Measurements from ENCODE around the gene PPP6R2.

The PPP6R2 gene

DNA sequence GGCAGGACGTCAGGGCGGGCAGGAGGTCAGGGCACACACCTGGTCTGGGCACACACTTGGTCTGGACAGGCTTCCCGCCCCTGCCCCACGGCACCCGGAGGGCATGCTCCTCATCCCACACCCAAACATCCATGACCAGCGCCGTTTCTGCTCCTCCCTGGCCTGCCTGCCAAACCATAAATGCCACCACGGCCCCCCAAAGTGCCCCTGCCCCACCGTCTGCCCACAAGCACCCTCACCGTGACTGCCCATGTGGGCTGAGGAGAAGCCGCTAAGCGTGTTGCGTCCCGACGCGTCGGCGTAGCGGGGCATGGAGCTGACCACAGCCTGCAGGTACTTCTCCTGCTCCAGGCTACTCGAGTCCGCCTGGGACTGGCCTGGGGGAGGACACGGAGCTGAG is 115.9 kb downstream of the PPP6R2 start:
- no peak for DNase-seq (ENCODE audit: low read depth)
- no peak for TF ChIP-seq MYC (IDR thresholded peaks at IDR 0.05; ENCODE audit: low read depth, low read length)
- TF ChIP-seq, protein P1, sequence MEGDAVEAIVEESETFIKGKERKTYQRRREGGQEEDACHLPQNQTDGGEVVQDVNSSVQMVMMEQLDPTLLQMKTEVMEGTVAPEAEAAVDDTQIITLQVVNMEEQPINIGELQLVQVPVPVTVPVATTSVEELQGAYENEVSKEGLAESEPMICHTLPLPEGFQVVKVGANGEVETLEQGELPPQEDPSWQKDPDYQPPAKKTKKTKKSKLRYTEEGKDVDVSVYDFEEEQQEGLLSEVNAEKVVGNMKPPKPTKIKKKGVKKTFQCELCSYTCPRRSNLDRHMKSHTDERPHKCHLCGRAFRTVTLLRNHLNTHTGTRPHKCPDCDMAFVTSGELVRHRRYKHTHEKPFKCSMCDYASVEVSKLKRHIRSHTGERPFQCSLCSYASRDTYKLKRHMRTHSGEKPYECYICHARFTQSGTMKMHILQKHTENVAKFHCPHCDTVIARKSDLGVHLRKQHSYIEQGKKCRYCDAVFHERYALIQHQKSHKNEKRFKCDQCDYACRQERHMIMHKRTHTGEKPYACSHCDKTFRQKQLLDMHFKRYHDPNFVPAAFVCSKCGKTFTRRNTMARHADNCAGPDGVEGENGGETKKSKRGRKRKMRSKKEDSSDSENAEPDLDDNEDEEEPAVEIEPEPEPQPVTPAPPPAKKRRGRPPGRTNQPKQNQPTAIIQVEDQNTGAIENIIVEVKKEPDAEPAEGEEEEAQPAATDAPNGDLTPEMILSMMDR (IDR thresholded peaks at IDR 0.05; ENCODE audit: low read depth, low read length) = no peak
- TF ChIP-seq POLR2A (IDR thresholded peaks at IDR 0.05; ENCODE audit: extremely low read depth, insufficient read length) = no peak
- TF ChIP-seq, protein P2, sequence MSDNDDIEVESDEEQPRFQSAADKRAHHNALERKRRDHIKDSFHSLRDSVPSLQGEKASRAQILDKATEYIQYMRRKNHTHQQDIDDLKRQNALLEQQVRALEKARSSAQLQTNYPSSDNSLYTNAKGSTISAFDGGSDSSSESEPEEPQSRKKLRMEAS (IDR thresholded peaks at IDR 0.05; ENCODE audit: low read depth, low read length) = no peak

DNA sequence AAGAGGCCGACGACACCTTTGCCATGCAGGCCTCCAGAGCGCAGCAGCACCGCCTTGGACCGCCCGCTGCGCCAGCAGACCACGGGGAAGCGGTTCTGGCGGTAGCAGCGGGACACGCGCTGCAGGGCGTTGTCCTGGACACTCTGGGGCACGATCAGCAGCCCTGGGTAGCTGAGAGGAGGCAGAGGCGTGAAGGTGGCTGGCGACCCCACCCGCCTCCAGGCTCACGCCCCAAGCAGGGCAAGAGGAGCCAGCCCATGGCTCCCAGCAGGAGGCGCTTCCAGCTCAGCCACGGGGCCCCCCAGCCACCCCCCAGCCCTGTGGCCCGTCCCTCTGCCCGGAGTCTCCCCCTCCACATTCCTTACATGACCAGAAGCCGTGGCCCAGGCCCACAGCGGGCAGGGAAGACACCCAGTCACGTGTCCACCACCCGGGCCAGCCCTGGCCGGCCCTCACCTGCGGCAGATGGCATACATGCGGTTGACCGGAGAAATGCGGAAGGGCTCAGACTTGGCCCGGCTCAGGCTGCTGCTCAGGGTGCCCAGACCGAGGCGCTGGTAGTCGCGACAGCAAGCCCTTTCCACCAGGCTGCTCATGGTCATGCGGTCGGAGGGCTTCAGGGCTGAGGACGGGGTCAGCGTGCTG is 116.5 kb downstream of the PPP6R2 start:
- H3K4me3 ChIP-seq (ENCODE audit: low read depth, low read length) = no peak overlapping the region
- no peak for DNase-seq (ENCODE audit: low read depth)
- TF ChIP-seq, protein P1 (IDR thresholded peaks at IDR 0.05; ENCODE audit: low read depth, low read length) = no peak
- TF ChIP-seq POLR2A (IDR thresholded peaks at IDR 0.05; ENCODE audit: extremely low read depth, insufficient read length) = no peak
- TF ChIP-seq, protein P2 (IDR thresholded peaks at IDR 0.05; ENCODE audit: low read depth, low read length) = no peak
- no peak for TF ChIP-seq MYC (IDR thresholded peaks at IDR 0.05; ENCODE audit: low read depth, low read length)

More for the DNA sequence above, 115.9 kb downstream of the PPP6R2 start:
- H3K4me3 ChIP-seq (ENCODE audit: low read depth, low read length) = no peak overlapping the region

DNA sequence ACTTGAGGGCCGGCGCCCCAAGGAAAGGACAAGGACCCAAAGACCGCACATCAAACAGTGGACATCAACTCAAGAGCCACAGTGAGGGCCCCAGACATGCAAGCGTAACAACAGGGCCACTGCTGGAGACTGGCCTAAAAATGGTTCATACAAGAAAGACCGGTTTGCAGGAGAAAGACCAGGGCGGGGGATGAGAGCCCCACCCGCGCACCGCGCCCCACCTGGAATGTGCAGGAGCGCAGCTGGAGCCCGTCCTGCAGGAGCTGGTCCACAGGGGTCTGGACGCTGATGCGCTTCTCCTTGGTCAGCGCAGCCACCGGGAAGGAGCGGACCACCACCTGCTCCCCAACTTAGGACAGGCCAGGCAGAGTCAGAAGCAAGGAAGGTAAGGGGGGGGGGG is 117.8 kb downstream of the PPP6R2 start:
- TF ChIP-seq, protein P2 (IDR thresholded peaks at IDR 0.05; ENCODE audit: low read depth, low read length) = no peak
- TF ChIP-seq MYC (IDR thresholded peaks at IDR 0.05; ENCODE audit: low read depth, low read length) = no peak
- TF ChIP-seq, protein P1 (IDR thresholded peaks at IDR 0.05; ENCODE audit: low read depth, low read length) = no peak
- no peak for TF ChIP-seq POLR2A (IDR thresholded peaks at IDR 0.05; ENCODE audit: extremely low read depth, insufficient read length)
- no peak overlapping the region for H3K4me3 ChIP-seq (ENCODE audit: low read depth, low read length)
- DNase-seq (ENCODE audit: low read depth) = no peak

DNA sequence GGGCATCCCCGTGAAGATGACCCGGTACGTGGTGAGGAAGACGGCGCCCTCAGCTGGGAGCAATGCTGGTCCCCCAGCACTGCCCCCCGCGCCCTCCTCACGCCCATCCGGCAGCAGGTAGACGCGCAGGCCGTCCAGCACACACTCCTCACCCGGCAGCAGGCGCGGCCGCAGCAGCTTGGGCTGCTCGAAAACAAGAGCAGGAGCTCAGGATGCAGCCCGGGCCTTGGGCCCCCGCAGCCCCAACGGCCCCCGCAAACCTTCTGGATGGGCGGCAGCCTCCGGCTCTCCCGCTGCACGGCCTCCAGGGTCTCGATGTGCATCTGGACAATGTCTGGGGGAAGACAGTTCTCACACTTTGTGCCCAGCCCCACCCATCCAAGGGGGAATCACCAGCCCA is 118.4 kb downstream of the PPP6R2 start:
- TF ChIP-seq POLR2A (IDR thresholded peaks at IDR 0.05; ENCODE audit: extremely low read depth, insufficient read length) = no peak
- TF ChIP-seq, protein P2 (IDR thresholded peaks at IDR 0.05; ENCODE audit: low read depth, low read length) = no peak
- no peak for TF ChIP-seq MYC (IDR thresholded peaks at IDR 0.05; ENCODE audit: low read depth, low read length)
- TF ChIP-seq, protein P1 (IDR thresholded peaks at IDR 0.05; ENCODE audit: low read depth, low read length) = no peak
- H3K4me3 ChIP-seq (ENCODE audit: low read depth, low read length) = no peak overlapping the region
- no peak for DNase-seq (ENCODE audit: low read depth)

DNA sequence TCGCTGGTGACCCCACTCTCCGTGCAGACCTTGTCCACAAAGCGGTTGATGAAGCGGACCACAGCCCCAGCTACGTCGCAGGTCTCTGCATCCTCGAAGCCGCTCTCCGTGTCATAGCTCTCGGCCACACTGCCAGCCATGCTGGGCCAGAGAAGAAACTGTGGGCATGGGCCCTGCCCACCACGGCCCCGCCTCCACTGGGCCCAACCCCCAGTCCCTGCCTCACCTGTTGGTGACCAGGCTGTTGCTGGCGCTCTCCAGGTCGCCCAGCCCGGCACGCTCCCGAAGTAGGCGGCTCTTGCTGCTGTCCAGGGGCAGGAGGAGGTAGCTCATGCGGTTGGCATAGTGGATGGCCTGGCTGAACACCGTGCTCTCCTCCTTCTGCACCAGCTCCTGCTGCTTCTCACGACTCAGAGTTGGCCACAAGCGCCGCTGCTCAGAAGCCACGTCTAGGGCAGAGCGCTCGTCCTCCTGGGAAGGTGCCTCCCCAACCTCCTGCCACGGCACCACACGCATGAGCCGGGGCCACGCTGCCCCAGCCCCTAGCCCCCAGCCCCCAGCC is 118.9 kb downstream of the PPP6R2 start:
- H3K4me3 ChIP-seq (ENCODE audit: low read depth, low read length) = no peak overlapping the region
- no peak for DNase-seq (ENCODE audit: low read depth)
- TF ChIP-seq, protein P2 (IDR thresholded peaks at IDR 0.05; ENCODE audit: low read depth, low read length) = no peak

DNA sequence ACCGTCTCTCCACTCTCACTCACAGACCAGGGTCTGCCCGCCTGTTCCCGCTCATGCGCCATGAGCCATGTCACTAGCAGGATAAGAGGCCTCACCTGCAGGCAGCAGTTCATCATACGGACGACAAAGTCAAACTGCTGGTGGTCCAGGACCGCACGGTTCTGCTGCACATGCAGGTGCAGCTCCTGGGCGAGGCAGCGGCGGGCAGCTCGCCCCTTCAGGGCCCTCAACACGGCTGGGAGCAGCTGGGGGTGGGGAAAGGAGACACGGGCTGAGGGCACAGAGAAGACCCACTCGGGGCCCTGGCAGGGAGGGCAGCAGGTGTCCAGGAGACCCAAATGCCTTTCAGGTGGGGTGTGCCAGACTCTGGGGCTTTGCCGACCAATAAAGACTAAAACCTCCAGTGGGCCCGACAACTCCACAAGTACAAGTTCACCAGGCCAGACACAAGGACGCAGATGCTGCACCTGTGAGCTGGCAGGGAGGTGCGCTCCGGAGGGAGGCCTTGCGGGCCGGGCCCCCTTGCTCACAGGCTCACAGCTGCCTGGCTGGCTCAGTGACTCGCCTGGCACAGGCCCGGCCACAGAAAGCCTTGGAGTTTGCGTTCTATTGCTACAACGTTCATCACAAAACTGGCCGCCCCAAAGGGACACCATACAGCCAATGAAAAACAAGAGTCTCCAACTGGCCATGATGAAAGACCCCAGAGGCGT is 120.2 kb downstream of the PPP6R2 start:
- DNase-seq (ENCODE audit: low read depth) = no peak
- H3K4me3 ChIP-seq (ENCODE audit: low read depth, low read length) = no peak overlapping the region
- TF ChIP-seq, protein P1 (IDR thresholded peaks at IDR 0.05; ENCODE audit: low read depth, low read length) = no peak
- TF ChIP-seq, protein P2 (IDR thresholded peaks at IDR 0.05; ENCODE audit: low read depth, low read length) = no peak
- TF ChIP-seq MYC (IDR thresholded peaks at IDR 0.05; ENCODE audit: low read depth, low read length) (no peak), POLR2A (IDR thresholded peaks at IDR 0.05; ENCODE audit: extremely low read depth, insufficient read length) (no peak)

All from NB4 (cell line).